ENCODE measurements around the gene DNAJC13.

Gene DNAJC13

GRCh38 chr3:132459551-132459950 is 42.2 kb downstream of the DNAJC13 start:
- WGBS, 2 experiments, result 93 to 94% methylated on average over 2 to 3 of the region's 3 CpGs
- no peaks in the 10 kb centered on the region for H3K27me3 ChIP-seq (ENCODE audit: control insufficient read depth, insufficient read depth, low read length, poor library complexity, severe bottlenecking)
- H3K9me3 ChIP-seq (ENCODE audit: control insufficient read depth, low read length), result no peaks in the 10 kb centered on the region
- no peak overlapping the region for H3K4me3 ChIP-seq (ENCODE audit: insufficient read depth, low read depth, low read length)
- peaks cover 37% of the 10 kb centered on the region for H3K36me3 ChIP-seq (ENCODE audit: control insufficient read depth, insufficient read depth, low read length)
- no peaks in the 10 kb centered on the region for H3K4me1 ChIP-seq (ENCODE audit: control insufficient read depth, insufficient read depth, low read length)
- no peak overlapping the region for H3K27ac ChIP-seq (ENCODE audit: insufficient read depth, low read depth, low read length, poor library complexity, severe bottlenecking)

- peaks cover 32% of the 10 kb centered on the region for H3K36me3 ChIP-seq (ENCODE audit: control insufficient read depth, insufficient read depth, low read length)
- no peaks in the 10 kb centered on the region for H3K4me1 ChIP-seq (ENCODE audit: control insufficient read depth, insufficient read depth, low read length)
- no peaks in the 10 kb centered on the region for H3K27me3 ChIP-seq (ENCODE audit: control insufficient read depth, insufficient read depth, low read length, poor library complexity, severe bottlenecking)
- WGBS, 2 experiments, result 94% methylated on average over 5 of the region's 5 CpGs
- no peak overlapping the region for H3K27ac ChIP-seq (ENCODE audit: insufficient read depth, low read depth, low read length, poor library complexity, severe bottlenecking)
- no peak overlapping the region for H3K4me3 ChIP-seq (ENCODE audit: insufficient read depth, low read depth, low read length)
- no peaks in the 10 kb centered on the region for H3K9me3 ChIP-seq (ENCODE audit: control insufficient read depth, low read length)
Observed at GRCh38 chr3:132461544-132461943, 44.2 kb downstream of the DNAJC13 start.

- Histone ChIP-seq H3K4me3 (ENCODE audit: insufficient read depth, low read depth, low read length) (no peak overlapping the region), H3K27me3 (ENCODE audit: control insufficient read depth, insufficient read depth, low read length, poor library complexity, severe bottlenecking) (no peaks in the 10 kb centered on the region), H3K9me3 (ENCODE audit: control insufficient read depth, low read length) (no peaks in the 10 kb centered on the region), H3K4me1 (ENCODE audit: control insufficient read depth, insufficient read depth, low read length) (no peaks in the 10 kb centered on the region), H3K36me3 (ENCODE audit: control insufficient read depth, insufficient read depth, low read length) (peaks cover 28% of the 10 kb centered on the region), H3K27ac (ENCODE audit: insufficient read depth, low read depth, low read length, poor library complexity, severe bottlenecking) (no peak overlapping the region)
Observed at GRCh38 chr3:132464066-132464465, 46.8 kb downstream of the DNAJC13 start.

- H3K27me3 ChIP-seq (ENCODE audit: control insufficient read depth, insufficient read depth, low read length, poor library complexity, severe bottlenecking), result no peaks in the 10 kb centered on the region
- H3K4me1 ChIP-seq (ENCODE audit: control insufficient read depth, insufficient read depth, low read length), result no peaks in the 10 kb centered on the region
- no CpG with 5 or more reads among the region's 1 CpG for WGBS, 2 experiments
- no peaks in the 10 kb centered on the region for H3K9me3 ChIP-seq (ENCODE audit: control insufficient read depth, low read length)
- H3K4me3 ChIP-seq (ENCODE audit: insufficient read depth, low read depth, low read length), result no peak overlapping the region
- H3K36me3 ChIP-seq (ENCODE audit: control insufficient read depth, insufficient read depth, low read length), result peaks cover 27% of the 10 kb centered on the region
- H3K27ac ChIP-seq (ENCODE audit: insufficient read depth, low read depth, low read length, poor library complexity, severe bottlenecking), result no peak overlapping the region
Observed at GRCh38 chr3:132469326-132469725, 52.0 kb downstream of the DNAJC13 start.

GRCh38 chr3:132486099-132486498 is 68.8 kb downstream of the DNAJC13 start:
- H3K4me1 ChIP-seq (ENCODE audit: control insufficient read depth, insufficient read depth, low read length), result no peaks in the 10 kb centered on the region
- H3K36me3 ChIP-seq (ENCODE audit: control insufficient read depth, insufficient read depth, low read length), result peaks cover 37% of the 10 kb centered on the region
- no peak overlapping the region for H3K4me3 ChIP-seq (ENCODE audit: insufficient read depth, low read depth, low read length)
- no peaks in the 10 kb centered on the region for H3K27me3 ChIP-seq (ENCODE audit: control insufficient read depth, insufficient read depth, low read length, poor library complexity, severe bottlenecking)
- 100% methylated on average over 1 to 3 of the region's 3 CpGs for WGBS, 2 experiments
- no peaks in the 10 kb centered on the region for H3K9me3 ChIP-seq (ENCODE audit: control insufficient read depth, low read length)
- H3K27ac ChIP-seq (ENCODE audit: insufficient read depth, low read depth, low read length, poor library complexity, severe bottlenecking), result no peak overlapping the region

- 100% methylated on average over 1 of the region's 2 CpGs; no CpG with 5 or more reads in 1 of the 2 experiments for WGBS, 2 experiments
- Histone ChIP-seq H3K9me3 (ENCODE audit: control insufficient read depth, low read length) (no peaks in the 10 kb centered on the region), H3K27ac (ENCODE audit: insufficient read depth, low read depth, low read length, poor library complexity, severe bottlenecking) (no peak overlapping the region), H3K27me3 (ENCODE audit: control insufficient read depth, insufficient read depth, low read length, poor library complexity, severe bottlenecking) (no peaks in the 10 kb centered on the region), H3K4me1 (ENCODE audit: control insufficient read depth, insufficient read depth, low read length) (no peaks in the 10 kb centered on the region), H3K36me3 (ENCODE audit: control insufficient read depth, insufficient read depth, low read length) (peaks cover 35% of the 10 kb centered on the region), H3K4me3 (ENCODE audit: insufficient read depth, low read depth, low read length) (no peak overlapping the region)
Observed at GRCh38 chr3:132488151-132488550, 70.8 kb downstream of the DNAJC13 start.

GRCh38 chr3:132499071-132499470 is 81.8 kb downstream of the DNAJC13 start:
- H3K36me3 ChIP-seq (ENCODE audit: control insufficient read depth, insufficient read depth, low read length), result peaks cover 33% of the 10 kb centered on the region
- no peaks in the 10 kb centered on the region for H3K4me1 ChIP-seq (ENCODE audit: control insufficient read depth, insufficient read depth, low read length)
- H3K4me3 ChIP-seq (ENCODE audit: insufficient read depth, low read depth, low read length), result no peak overlapping the region
- no peaks in the 10 kb centered on the region for H3K9me3 ChIP-seq (ENCODE audit: control insufficient read depth, low read length)
- WGBS, 2 experiments, result 94 to 98% methylated on average over 2 to 3 of the region's 3 CpGs
- no peaks in the 10 kb centered on the region for H3K27me3 ChIP-seq (ENCODE audit: control insufficient read depth, insufficient read depth, low read length, poor library complexity, severe bottlenecking)
- H3K27ac ChIP-seq (ENCODE audit: insufficient read depth, low read depth, low read length, poor library complexity, severe bottlenecking), result no peak overlapping the region

GRCh38 chr3:132503559-132503958 is 86.3 kb downstream of the DNAJC13 start:
- Histone ChIP-seq H3K9me3 (ENCODE audit: control insufficient read depth, low read length) (no peaks in the 10 kb centered on the region), H3K36me3 (ENCODE audit: control insufficient read depth, insufficient read depth, low read length) (peaks cover 36% of the 10 kb centered on the region), H3K4me1 (ENCODE audit: control insufficient read depth, insufficient read depth, low read length) (no peaks in the 10 kb centered on the region), H3K27ac (ENCODE audit: insufficient read depth, low read depth, low read length, poor library complexity, severe bottlenecking) (no peak overlapping the region), H3K4me3 (ENCODE audit: insufficient read depth, low read depth, low read length) (no peak overlapping the region), H3K27me3 (ENCODE audit: control insufficient read depth, insufficient read depth, low read length, poor library complexity, severe bottlenecking) (no peaks in the 10 kb centered on the region)
- WGBS, 2 experiments, result 78 to 93% methylated on average over 1 of the region's 1 CpG

GRCh38 chr3:132504375-132504933 is 87.2 kb downstream of the DNAJC13 start:
- no peaks in the 10 kb centered on the region for H3K9me3 ChIP-seq (ENCODE audit: control insufficient read depth, low read length)
- no peak overlapping the region for H3K27ac ChIP-seq (ENCODE audit: insufficient read depth, low read depth, low read length, poor library complexity, severe bottlenecking)
- no peaks in the 10 kb centered on the region for H3K27me3 ChIP-seq (ENCODE audit: control insufficient read depth, insufficient read depth, low read length, poor library complexity, severe bottlenecking)
- peaks cover 36% of the 10 kb centered on the region for H3K36me3 ChIP-seq (ENCODE audit: control insufficient read depth, insufficient read depth, low read length)
- no peak overlapping the region for H3K4me3 ChIP-seq (ENCODE audit: insufficient read depth, low read depth, low read length)
- no peaks in the 10 kb centered on the region for H3K4me1 ChIP-seq (ENCODE audit: control insufficient read depth, insufficient read depth, low read length)

- H3K36me3 ChIP-seq (ENCODE audit: control insufficient read depth, insufficient read depth, low read length), result peaks cover 24% of the 10 kb centered on the region
- H3K4me3 ChIP-seq (ENCODE audit: insufficient read depth, low read depth, low read length), result no peak overlapping the region
Observed at GRCh38 chr3:132507657-132508056, 90.4 kb downstream of the DNAJC13 start.

GRCh38 chr3:132509096-132509495 is 91.8 kb downstream of the DNAJC13 start:
- WGBS, 2 experiments, result 94 to 99% methylated on average over 1 of the region's 1 CpG
- peaks cover 21% of the 10 kb centered on the region for H3K36me3 ChIP-seq (ENCODE audit: control insufficient read depth, insufficient read depth, low read length)
- no peak overlapping the region for H3K4me3 ChIP-seq (ENCODE audit: insufficient read depth, low read depth, low read length)
- no peak overlapping the region for H3K27ac ChIP-seq (ENCODE audit: insufficient read depth, low read depth, low read length, poor library complexity, severe bottlenecking)
- H3K9me3 ChIP-seq (ENCODE audit: control insufficient read depth, low read length), result no peaks in the 10 kb centered on the region
- no peaks in the 10 kb centered on the region for H3K4me1 ChIP-seq (ENCODE audit: control insufficient read depth, insufficient read depth, low read length)
- H3K27me3 ChIP-seq (ENCODE audit: control insufficient read depth, insufficient read depth, low read length, poor library complexity, severe bottlenecking), result no peaks in the 10 kb centered on the region

More at GRCh38 chr3:132507657-132508056, 90.4 kb downstream of the DNAJC13 start:
- 97 to 99% methylated on average over 3 to 4 of the region's 4 CpGs for WGBS, 2 experiments
- H3K27me3 ChIP-seq (ENCODE audit: control insufficient read depth, insufficient read depth, low read length, poor library complexity, severe bottlenecking), result no peaks in the 10 kb centered on the region
- no peaks in the 10 kb centered on the region for H3K4me1 ChIP-seq (ENCODE audit: control insufficient read depth, insufficient read depth, low read length)
- H3K9me3 ChIP-seq (ENCODE audit: control insufficient read depth, low read length), result no peaks in the 10 kb centered on the region
- no peak overlapping the region for H3K27ac ChIP-seq (ENCODE audit: insufficient read depth, low read depth, low read length, poor library complexity, severe bottlenecking)
